Measurements from ENCODE around the gene FRMD3. TPM values are rescaled to one million over a fixed set of nuclear protein-coding genes. Genes with fewer than 3 reads are reported as not detected.

FRMD3 gene
- total RNA-seq, 4 donors from 2014 or later = 1.8 to 13.3 (median 3.3) TPM

DNA sequence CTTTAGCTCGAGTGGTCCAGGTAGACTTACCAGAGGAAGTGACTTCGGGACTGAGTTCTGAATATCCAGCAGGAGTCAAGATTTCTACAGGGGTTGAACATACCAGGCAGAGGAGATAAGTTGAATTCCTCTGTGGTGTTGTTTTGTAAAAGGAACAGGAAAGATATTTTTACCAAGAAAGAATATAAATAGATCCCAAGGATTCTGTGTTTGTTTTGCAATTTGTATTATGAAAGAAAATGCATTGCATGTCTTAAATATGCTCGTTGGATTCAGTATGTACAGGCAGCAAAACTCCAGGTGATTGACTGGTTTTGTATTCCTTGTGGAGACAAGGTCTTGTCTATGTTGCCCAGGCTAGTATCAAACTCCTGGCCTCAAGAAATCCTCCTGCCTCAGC, 197.8 kb downstream of the FRMD3 start:
- no peaks in the 10 kb centered on the region for H3K36me3 ChIP-seq
- H3K4me3 ChIP-seq = no peak overlapping the region
- H3K4me1 ChIP-seq = no peaks in the 10 kb centered on the region
- TF ChIP-seq CTCF (IDR thresholded peaks at IDR 0.05) = no peak
- no peak for TF ChIP-seq POLR2A (IDR thresholded peaks at IDR 0.05)
- intact Hi-C loops (cut with DNase I; ENCODE audit: low total_unique reads) = no loop called here
- no peak overlapping the region for H3K27ac ChIP-seq
- H3K9me3 ChIP-seq = no peaks in the 10 kb centered on the region
- DNase-seq = no peak
- H3K27me3 ChIP-seq = no peaks in the 10 kb centered on the region

- Histone ChIP-seq H3K9me3 (no peaks in the 10 kb centered on the region), H3K4me3 (no peak overlapping the region), H3K36me3 (no peaks in the 10 kb centered on the region), H3K4me1 (no peaks in the 10 kb centered on the region), H3K27ac (no peak overlapping the region), H3K27me3 (no peaks in the 10 kb centered on the region)
- DNase-seq = no peak
- TF ChIP-seq POLR2A (IDR thresholded peaks at IDR 0.05) (no peak), CTCF (IDR thresholded peaks at IDR 0.05) (no peak)
- intact Hi-C loops (cut with DNase I; ENCODE audit: low total_unique reads) = no loop called here
Observed at GRCh38 chr9:83339435-83339834, 198.8 kb downstream of the FRMD3 start.

- Histone ChIP-seq H3K9me3 (no peaks in the 10 kb centered on the region), H3K4me3 (no peak overlapping the region), H3K27ac (no peak overlapping the region), H3K36me3 (no peaks in the 10 kb centered on the region), H3K4me1 (no peaks in the 10 kb centered on the region), H3K27me3 (no peaks in the 10 kb centered on the region)
- no peak for TF ChIP-seq CTCF (IDR thresholded peaks at IDR 0.05)
- no peak for TF ChIP-seq POLR2A (IDR thresholded peaks at IDR 0.05)
- DNase-seq = no peak
- intact Hi-C loops (cut with DNase I; ENCODE audit: low total_unique reads) = no loop called here
Observed at GRCh38 chr9:83336706-83337105, 201.5 kb downstream of the FRMD3 start.

- Histone ChIP-seq H3K4me3 (no peak overlapping the region), H3K36me3 (no peaks in the 10 kb centered on the region), H3K27me3 (no peaks in the 10 kb centered on the region), H3K27ac (no peak overlapping the region), H3K4me1 (no peaks in the 10 kb centered on the region), H3K9me3 (no peaks in the 10 kb centered on the region)
- intact Hi-C loops (cut with DNase I; ENCODE audit: low total_unique reads) = no loop called here
- TF ChIP-seq CTCF (IDR thresholded peaks at IDR 0.05) (peak; percentile 61 to 86 (median 66)), POLR2A (IDR thresholded peaks at IDR 0.05) (no peak)
- peak; percentile 69 to 73 for DNase-seq
Observed at GRCh38 chr9:83334320-83334719, 203.9 kb downstream of the FRMD3 start.

- no peak for DNase-seq
- TF ChIP-seq POLR2A (IDR thresholded peaks at IDR 0.05) (no peak), CTCF (IDR thresholded peaks at IDR 0.05) (no peak)
- Histone ChIP-seq H3K27ac (no peak overlapping the region), H3K36me3 (no peaks in the 10 kb centered on the region), H3K9me3 (no peaks in the 10 kb centered on the region), H3K4me1 (no peaks in the 10 kb centered on the region), H3K27me3 (no peaks in the 10 kb centered on the region), H3K4me3 (no peak overlapping the region)
- intact Hi-C loops (cut with DNase I; ENCODE audit: low total_unique reads) = no loop called here
Observed at GRCh38 chr9:83330207-83331196, 207.7 kb downstream of the FRMD3 start.
